Body of pancreas (tissue), 4 donors: ENCODE data around the gene LHFPL3. TPM values are rescaled to one million over a fixed set of nuclear protein-coding genes. Genes with fewer than 3 reads are reported as not detected.

Source experiments
- ATAC-seq: fragments of 150-250 bp; one replicate; pipeline ENCODE4 v1.9.1; 2016
- DNase-seq, 4 donors: peaks; one replicate each; pipeline ENCODE4 v3.0.0-alpha.2; 2019
- H3K27ac ChIP-seq, 4 donors: fragments of 200-600 bp; sonication (generic); 1 replicate in 3 of 4; 2 replicates in 1 of 4; pipeline versions ENCODE4 v1.5.1 to v1.6.1; 2016 to 2019; ENCODE audit warnings: mild to moderate bottlenecking in 1 of 4, mixed read lengths in 1 of 4, moderate library complexity in 1 of 4
- H3K27me3 ChIP-seq, 2 donors: fragments of 200-600 bp; sonication (generic); one replicate each; pipeline ENCODE4 v1.6.0; 2016; ENCODE audit warnings: mild to moderate bottlenecking in 1 of 2
- H3K36me3 ChIP-seq, 2 donors: fragments of 200-600 bp; sonication (generic); replicated peaks in 1 of 2; 2 replicates each; pipeline ENCODE4 v1.5.1; 2016; ENCODE audit warnings: low read depth in 2 of 2; ENCODE audit not compliant: insufficient read depth in 1 of 2
- H3K4me1 ChIP-seq: fragments of 200-600 bp; sonication (generic); one replicate; pipeline ENCODE4 v1.6.0; 2016
- H3K4me3 ChIP-seq, 2 donors: fragments of 200-600 bp; sonication (generic); 1 replicate in 1 of 2; 2 replicates in 1 of 2; pipeline ENCODE4 v1.5.1; 2016 to 2019
- H3K9me3 ChIP-seq, 3 donors: fragments of 200-600 bp; sonication (generic); 1 replicate in 2 of 3; 2 replicates in 1 of 3; pipeline ENCODE4 v1.5.1; 2016
- POLR2A ChIP-seq, 3 donors: fragments of 450-650 bp; IDR thresholded peaks; one replicate each; pipeline ENCODE4 v1.6.1; 2016; ENCODE audit warnings: antibody characterized with exemption in 3 of 3, mild to moderate bottlenecking in 2 of 3
- WGBS, 2 donors: methylation state at CpG; one replicate each; pipeline ENCODE4 v1.1.5; 2017; 5-methylcytosine and 5-hydroxymethylcytosine counted together
- intact Hi-C: fragments of 100-400 bp; cut with DNase I; formaldehyde crosslinking; loops from one replicate; pipeline ENCODE4 v1.15.1; 2023
- total RNA-seq, 2 donors: library from RNA; depleted of rRNA; stranded (reverse); fragments of >200 nt; gene quantifications; one replicate each; pipeline ENCODE4 v1.1.0, GENCODE V29; 2016
- TF ChIP-seq, protein P1 (sequence below), 7 experiments: fragments of 450-650 bp in 4 of 7; fragments of 200-600 bp in 3 of 7; sonication (generic) in 3 of 7; IDR thresholded peaks; one replicate each; pipeline ENCODE4 v1.5.1; 2016 to 2019; ENCODE audit warnings: antibody characterized with exemption in 7 of 7

LHFPL3 gene
- total RNA-seq, 2 donors from 2014 or later, result not detected

GRCh38 chr7:104906032-104906431 is 577.6 kb downstream of the LHFPL3 start:
- no peak overlapping the region for H3K27ac ChIP-seq
- WGBS, 2 donors, result 75 to 91% methylated on average over 7 of the region's 7 CpGs
- H3K4me3 ChIP-seq, result no peak overlapping the region
- TF ChIP-seq POLR2A (IDR thresholded peaks at IDR 0.05), result no peak
- TF ChIP-seq, protein P1, sequence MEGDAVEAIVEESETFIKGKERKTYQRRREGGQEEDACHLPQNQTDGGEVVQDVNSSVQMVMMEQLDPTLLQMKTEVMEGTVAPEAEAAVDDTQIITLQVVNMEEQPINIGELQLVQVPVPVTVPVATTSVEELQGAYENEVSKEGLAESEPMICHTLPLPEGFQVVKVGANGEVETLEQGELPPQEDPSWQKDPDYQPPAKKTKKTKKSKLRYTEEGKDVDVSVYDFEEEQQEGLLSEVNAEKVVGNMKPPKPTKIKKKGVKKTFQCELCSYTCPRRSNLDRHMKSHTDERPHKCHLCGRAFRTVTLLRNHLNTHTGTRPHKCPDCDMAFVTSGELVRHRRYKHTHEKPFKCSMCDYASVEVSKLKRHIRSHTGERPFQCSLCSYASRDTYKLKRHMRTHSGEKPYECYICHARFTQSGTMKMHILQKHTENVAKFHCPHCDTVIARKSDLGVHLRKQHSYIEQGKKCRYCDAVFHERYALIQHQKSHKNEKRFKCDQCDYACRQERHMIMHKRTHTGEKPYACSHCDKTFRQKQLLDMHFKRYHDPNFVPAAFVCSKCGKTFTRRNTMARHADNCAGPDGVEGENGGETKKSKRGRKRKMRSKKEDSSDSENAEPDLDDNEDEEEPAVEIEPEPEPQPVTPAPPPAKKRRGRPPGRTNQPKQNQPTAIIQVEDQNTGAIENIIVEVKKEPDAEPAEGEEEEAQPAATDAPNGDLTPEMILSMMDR (IDR thresholded peaks at IDR 0.05), result no peak
- intact Hi-C loops, result no loop called here
- no peaks in the 10 kb centered on the region for H3K27me3 ChIP-seq
- H3K36me3 ChIP-seq, result no peaks in the 10 kb centered on the region
- no peak for ATAC-seq
- H3K9me3 ChIP-seq, result no peaks in the 10 kb centered on the region
- no peaks in the 10 kb centered on the region for H3K4me1 ChIP-seq
- no peak for DNase-seq

DNA sequence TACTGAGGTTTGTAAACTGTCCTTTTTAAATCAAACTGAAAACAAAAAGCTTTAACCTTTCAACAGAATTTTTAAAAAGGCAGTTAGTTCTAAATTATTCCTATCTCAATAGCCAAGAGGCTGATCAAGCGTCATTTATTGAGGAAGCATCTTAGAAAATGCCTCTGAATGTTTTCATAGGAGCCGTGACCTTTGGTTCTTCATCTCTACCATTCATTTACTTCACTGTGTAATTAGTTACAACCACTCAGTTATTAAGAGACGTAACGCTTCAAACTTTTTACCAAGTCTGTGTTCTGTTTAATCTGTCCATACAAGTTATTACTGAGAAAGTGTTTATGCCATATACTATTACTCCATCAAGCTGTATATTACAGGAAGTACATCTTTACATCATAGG is 578.2 kb downstream of the LHFPL3 start:
- Histone ChIP-seq H3K27ac (no peak overlapping the region), H3K36me3 (no peaks in the 10 kb centered on the region), H3K4me1 (no peaks in the 10 kb centered on the region), H3K4me3 (no peak overlapping the region), H3K27me3 (no peaks in the 10 kb centered on the region), H3K9me3 (no peaks in the 10 kb centered on the region)
- DNase-seq (no peak), ATAC-seq (no peak)
- 61 to 75% methylated on average over 4 of the region's 4 CpGs for WGBS, 2 donors
- TF ChIP-seq, protein P1 (IDR thresholded peaks at IDR 0.05), result no peak
- TF ChIP-seq POLR2A (IDR thresholded peaks at IDR 0.05), result no peak
- intact Hi-C loops, result no loop called here

DNA sequence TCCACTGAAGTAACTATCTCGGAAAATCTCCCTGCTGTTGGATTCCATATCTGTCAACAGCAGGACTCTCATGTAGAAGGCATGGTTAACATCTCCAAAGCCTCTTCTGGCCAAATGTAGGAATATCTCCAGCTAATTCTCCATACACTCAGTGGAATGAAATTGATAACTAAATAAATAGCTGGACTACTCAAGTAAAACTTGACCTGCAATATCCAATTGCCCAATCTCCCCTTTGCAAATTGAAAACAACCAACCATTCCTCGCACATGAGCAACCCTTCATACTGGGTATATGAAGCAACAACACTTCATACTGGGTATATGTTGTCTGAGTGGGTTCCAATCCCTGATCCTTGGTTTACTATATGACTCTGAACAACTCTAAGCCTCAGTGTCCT is 580.2 kb downstream of the LHFPL3 start:
- no peak overlapping the region for H3K4me3 ChIP-seq
- no peaks in the 10 kb centered on the region for H3K36me3 ChIP-seq
- no peaks in the 10 kb centered on the region for H3K9me3 ChIP-seq
- ATAC-seq, result no peak
- no peaks in the 10 kb centered on the region for H3K4me1 ChIP-seq
- intact Hi-C loops, result no loop called here
- H3K27me3 ChIP-seq, result no peaks in the 10 kb centered on the region
- no peak for DNase-seq
- no peak for TF ChIP-seq POLR2A (IDR thresholded peaks at IDR 0.05)
- TF ChIP-seq, protein P1 (IDR thresholded peaks at IDR 0.05), result no peak
- H3K27ac ChIP-seq, result no peak overlapping the region
- WGBS, 2 donors, result 83 to 86% methylated on average over 2 of the region's 2 CpGs

DNA sequence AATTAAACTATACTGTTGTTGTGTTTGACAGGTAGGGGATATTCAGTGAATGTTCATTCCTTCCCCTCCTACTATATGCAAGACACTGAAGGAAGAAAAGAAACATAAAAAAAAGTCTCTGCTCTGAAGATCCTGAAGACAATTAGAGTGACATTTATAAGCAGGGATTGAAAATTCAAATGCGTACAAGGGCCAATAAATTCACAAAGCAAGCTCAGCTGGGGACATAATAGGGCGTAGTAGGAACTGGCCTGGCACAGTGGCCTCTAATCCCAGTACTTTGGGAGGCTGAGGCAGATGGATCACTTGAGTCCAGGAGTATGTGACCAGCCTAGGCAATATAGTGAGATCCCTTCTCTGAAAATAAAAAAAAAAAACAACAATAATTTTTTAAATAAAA is 580.7 kb downstream of the LHFPL3 start:
- Histone ChIP-seq H3K4me1 (no peaks in the 10 kb centered on the region), H3K27ac (no peak overlapping the region), H3K4me3 (no peak overlapping the region), H3K36me3 (no peaks in the 10 kb centered on the region), H3K9me3 (no peaks in the 10 kb centered on the region), H3K27me3 (no peaks in the 10 kb centered on the region)
- 95 to 97% methylated on average over 2 of the region's 2 CpGs for WGBS, 2 donors
- intact Hi-C loops, result no loop called here
- ATAC-seq (no peak), DNase-seq (no peak)
- TF ChIP-seq POLR2A (IDR thresholded peaks at IDR 0.05), result no peak
- TF ChIP-seq, protein P1 (IDR thresholded peaks at IDR 0.05), result no peak

DNA sequence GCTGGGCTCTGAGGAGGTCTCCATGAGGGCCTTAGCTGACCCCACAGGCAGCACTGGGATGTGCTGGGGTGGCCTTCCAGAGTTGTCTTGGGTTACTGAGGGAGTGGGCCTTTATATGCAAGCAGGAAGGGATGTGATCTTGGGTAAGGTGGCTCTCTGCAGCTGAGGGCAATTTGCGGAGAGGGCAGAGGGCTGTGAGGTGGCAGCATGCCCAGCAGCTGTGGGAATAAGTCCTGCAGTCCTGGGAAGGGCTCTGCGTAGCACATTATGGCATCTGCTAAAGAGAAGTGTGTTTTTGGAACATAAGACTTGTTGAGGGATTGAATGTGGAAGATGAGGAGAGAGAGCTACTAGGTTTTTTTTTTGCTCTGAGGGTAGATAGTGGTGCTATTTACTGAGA is 586.0 kb downstream of the LHFPL3 start:
- ATAC-seq, result no peak
- Histone ChIP-seq H3K4me1 (no peaks in the 10 kb centered on the region), H3K27ac (no peak overlapping the region), H3K4me3 (no peak overlapping the region), H3K9me3 (no peaks in the 10 kb centered on the region), H3K27me3 (no peaks in the 10 kb centered on the region), H3K36me3 (no peaks in the 10 kb centered on the region)
- intact Hi-C loops, result no loop called here
- DNase-seq, result peak in 2 of 4 donors; percentile 27 to 52
- 72 to 87% methylated on average over 2 of the region's 2 CpGs for WGBS, 2 donors
- TF ChIP-seq, protein P1 (IDR thresholded peaks at IDR 0.05), result no peak
- TF ChIP-seq POLR2A (IDR thresholded peaks at IDR 0.05), result no peak
